GM10266 (cell line): ENCODE results near the gene PSMD5.

ENCODE experiments used
- DNase-seq: peaks from one replicate; pipeline ENCODE4 v3.0.0; 2012; ENCODE audit errors: extremely low spot score
- CTCF ChIP-seq: IDR thresholded peaks from 2 replicates; pipeline ENCODE4 v1.5.1; 2012; ENCODE audit warnings: mild to moderate bottlenecking, low read depth; ENCODE audit not compliant: control insufficient read depth, insufficient read depth; ENCODE audit errors: missing control alignments

Gene PSMD5

GRCh38 chr9:120781236-120781635 lies 61.5 kb downstream of the PSMD5 start:
- TF ChIP-seq CTCF = no peak
- DNase-seq = no peak

- DNase-seq = no peak
- TF ChIP-seq CTCF = no peak
These were observed 62.4 kb downstream of the PSMD5 start for GRCh38 chr9:120780367-120780766.

GRCh38 chr9:120779227-120779626 lies 63.5 kb downstream of the PSMD5 start:
- no peak for TF ChIP-seq CTCF
- no peak for DNase-seq

- no peak for DNase-seq
- TF ChIP-seq CTCF = no peak
These were observed 64.0 kb downstream of the PSMD5 start for GRCh38 chr9:120778758-120779157.

- no peak for DNase-seq
- no peak for TF ChIP-seq CTCF
These were observed 65.5 kb downstream of the PSMD5 start for GRCh38 chr9:120777229-120777628.

- TF ChIP-seq CTCF = no peak
- no peak for DNase-seq
These were observed 65.9 kb downstream of the PSMD5 start for GRCh38 chr9:120776788-120777187.

GRCh38 chr9:120775859-120776258 lies 66.9 kb downstream of the PSMD5 start:
- DNase-seq = no peak

More at GRCh38 chr9:120775859-120776258, 66.9 kb downstream of the PSMD5 start:
- TF ChIP-seq CTCF = no peak
